H1 (cell line): ENCODE results near the gene MBOAT2. TPM values are rescaled to one million over a fixed set of nuclear protein-coding genes. Genes with fewer than 3 reads are reported as not detected.

Experiments
- CTCF ChIA-PET: fragments of 300-600 bp; sonication (Branson Sonifier 250); formaldehyde crosslinking; loops from one replicate; lab custom pipeline; 2021; ENCODE audit not compliant: partially characterized antibody; lab: Charles Lee
- POLR2A ChIA-PET: fragments of 300-600 bp; sonication (Branson Sonifier 250); formaldehyde crosslinking; loops from one replicate; lab custom pipeline; 2021; ENCODE audit warnings: inconsistent platforms; ENCODE audit not compliant: partially characterized antibody; lab: Charles Lee
- DNase-seq, 2 experiments: peaks; one replicate each; pipeline versions ENCODE4 v3.0.0 to v3.0.0-alpha.2; 2010 to 2022; ENCODE audit warnings: low spot score in 2 of 2, low read depth in 1 of 2, mixed read lengths in 1 of 2
- FAIRE-seq: peaks from 2 replicates; lab custom pipeline; 2011; peaks lifted over from hg19 to GRCh38; lab: Jason Lieb, UNC
- H2AFZ ChIP-seq: 2 replicates; pipeline ENCODE4 v1.8.1; 2012; ENCODE audit warnings: low read length, inconsistent platforms
- H2AK5ac ChIP-seq: 2 replicates; pipeline ENCODE4 v1.6.1; 2013; ENCODE audit warnings: low read depth, low read length
- H2BK120ac ChIP-seq: replicated peaks from 2 replicates; pipeline ENCODE3; 2013; ENCODE audit warnings: low read depth, low read length, inconsistent platforms
- H2BK12ac ChIP-seq: 2 replicates; pipeline ENCODE4 v1.6.1; 2013; ENCODE audit warnings: low read depth, low read length
- H2BK15ac ChIP-seq: 2 replicates; pipeline ENCODE4 v1.6.1; 2013; ENCODE audit warnings: low read length
- H2BK20ac ChIP-seq: 2 replicates; pipeline ENCODE4 v1.6.1; 2013; ENCODE audit warnings: low read length
- H2BK5ac ChIP-seq: 2 replicates; pipeline ENCODE4 v1.6.1; 2013; ENCODE audit warnings: low read depth, low read length
- H3K14ac ChIP-seq: 2 replicates; pipeline ENCODE4 v1.6.1; 2013; ENCODE audit warnings: inconsistent platforms; ENCODE audit not compliant: insufficient read length
- H3K18ac ChIP-seq: 2 replicates; pipeline ENCODE4 v1.6.1; 2013; ENCODE audit warnings: low read length; ENCODE audit errors: extremely low read depth
- H3K23ac ChIP-seq: 2 replicates; pipeline ENCODE4 v1.6.1; 2013; ENCODE audit warnings: inconsistent platforms; ENCODE audit not compliant: insufficient read length
- H3K23me2 ChIP-seq: 2 replicates; pipeline ENCODE4 v1.6.1; 2013; ENCODE audit warnings: low read depth, low read length
- H3K27ac ChIP-seq: 2 replicates; pipeline ENCODE4 v1.6.1; 2011; ENCODE audit warnings: low read depth, low read length, inconsistent platforms
- H3K27me3 ChIP-seq, 4 experiments: replicated peaks in 1 of 4; 1 replicate in 1 of 4; 2 replicates in 3 of 4; pipeline versions ENCODE4 v1.6.1 to v1.8.1; 2011 to 2013; ENCODE audit warnings: low read length in 3 of 4, mild to moderate bottlenecking in 3 of 4, inconsistent platforms in 2 of 4, mixed read lengths in 2 of 4, moderate library complexity in 1 of 4; ENCODE audit not compliant: control insufficient read depth in 3 of 4, insufficient read depth in 3 of 4; ENCODE audit errors: extremely low read depth in 1 of 4
- H3K36me3 ChIP-seq, 4 experiments: 2 replicates each; pipeline versions ENCODE4 v1.6.1 to v1.8.1; 2011 to 2013; ENCODE audit warnings: mild to moderate bottlenecking in 4 of 4, low read length in 3 of 4, moderate library complexity in 2 of 4, control low read depth in 1 of 4, inconsistent platforms in 1 of 4; ENCODE audit not compliant: insufficient read depth in 4 of 4, control insufficient read depth in 2 of 4
- H3K4ac ChIP-seq: replicated peaks from 2 replicates; pipeline ENCODE3; 2013; ENCODE audit warnings: low read length, low read depth, mixed read lengths, inconsistent platforms; ENCODE audit not compliant: insufficient read length
- H3K4me1 ChIP-seq, 4 experiments: replicated peaks in 1 of 4; 1 replicate in 1 of 4; 2 replicates in 3 of 4; pipeline versions ENCODE4 v1.6.1 to v1.8.1; 2011 to 2013; ENCODE audit warnings: low read length in 3 of 4, inconsistent platforms in 2 of 4, mixed read lengths in 1 of 4; ENCODE audit not compliant: insufficient read depth in 4 of 4, control insufficient read depth in 3 of 4
- H3K4me2 ChIP-seq, 2 experiments: 2 replicates each; pipeline versions ENCODE4 v1.6.1 to v1.8.1; 2011 to 2013; ENCODE audit warnings: low read depth in 2 of 2, low read length in 2 of 2, control low read depth in 1 of 2, inconsistent platforms in 1 of 2, mild to moderate bottlenecking in 1 of 2; ENCODE audit not compliant: insufficient read depth in 1 of 2
- H3K4me3 ChIP-seq, 4 experiments: fragments of 200-600, 300-600 bp in 1 of 4; sonication (generic), shearing (Covaris generic), sonication (Bioruptor Twin) in 1 of 4; 2 replicates each; pipeline versions ENCODE4 v1.5.1 to v1.8.1; 2011 to 2016; ENCODE audit warnings: low read length in 4 of 4, low read depth in 3 of 4, control low read depth in 2 of 4, inconsistent platforms in 2 of 4, mild to moderate bottlenecking in 2 of 4, mixed read lengths in 1 of 4, moderate library complexity in 1 of 4; ENCODE audit not compliant: insufficient read depth in 2 of 4; ENCODE audit errors: extremely low read depth in 1 of 4
- H3K56ac ChIP-seq: replicated peaks from 2 replicates; pipeline ENCODE3; 2013; ENCODE audit warnings: low read depth, mild to moderate bottlenecking, mixed read lengths, low read length, inconsistent platforms; ENCODE audit not compliant: insufficient read length
- H3K79me1 ChIP-seq: 2 replicates; pipeline ENCODE4 v1.6.1; 2013; ENCODE audit warnings: low read depth, low read length, control low read depth
- H3K79me2 ChIP-seq, 2 experiments: 2 replicates each; pipeline versions ENCODE4 v1.6.1 to v1.8.1; 2012 to 2013; ENCODE audit warnings: low read length in 2 of 2, mild to moderate bottlenecking in 2 of 2, inconsistent platforms in 1 of 2; ENCODE audit not compliant: insufficient read depth in 2 of 2, control insufficient read depth in 1 of 2
- H3K9ac ChIP-seq, 4 experiments: replicated peaks in 1 of 4; 1 replicate in 1 of 4; 2 replicates in 3 of 4; pipeline versions ENCODE4 v1.6.1 to v1.8.1; 2011 to 2013; ENCODE audit warnings: low read depth in 3 of 4, low read length in 3 of 4, control low read depth in 2 of 4, mild to moderate bottlenecking in 2 of 4, moderate library complexity in 2 of 4, inconsistent platforms in 1 of 4; ENCODE audit errors: extremely low read depth in 1 of 4
- H3K9me3 ChIP-seq, 2 experiments: 2 replicates each; pipeline versions ENCODE4 v1.6.1 to v1.8.1; 2012 to 2013; ENCODE audit warnings: mild to moderate bottlenecking in 2 of 2, moderate library complexity in 2 of 2, control low read depth in 1 of 2, inconsistent platforms in 1 of 2, low read depth in 1 of 2, low read length in 1 of 2, mixed read lengths in 1 of 2; ENCODE audit not compliant: insufficient read depth in 2 of 2
- H4K20me1 ChIP-seq, 2 experiments: replicated peaks in 1 of 2; 2 replicates each; pipeline versions ENCODE3 to v1.8.1; 2011 to 2013; ENCODE audit warnings: inconsistent platforms in 2 of 2, low read length in 2 of 2, mild to moderate bottlenecking in 1 of 2; ENCODE audit not compliant: insufficient read depth in 2 of 2, control insufficient read depth in 1 of 2
- H4K5ac ChIP-seq: 2 replicates; pipeline ENCODE4 v1.6.1; 2013; ENCODE audit warnings: low read length, low read depth, mixed read lengths, inconsistent platforms; ENCODE audit not compliant: insufficient read length
- H4K8ac ChIP-seq: 2 replicates; pipeline ENCODE4 v1.8.0; 2013; ENCODE audit warnings: mild to moderate bottlenecking, moderate library complexity, low read length, inconsistent platforms; ENCODE audit not compliant: insufficient read depth; ENCODE audit errors: extremely low read depth
- H4K91ac ChIP-seq: replicated peaks from 2 replicates; pipeline ENCODE3; 2013; ENCODE audit warnings: low read length, mixed read lengths, inconsistent platforms; ENCODE audit not compliant: insufficient read length
- BCL11A ChIP-seq, 2 experiments: IDR thresholded peaks; one replicate each; pipeline ENCODE4 v1.6.1; 2011; ENCODE audit warnings: low read depth in 2 of 2, low read length in 2 of 2, mild to moderate bottlenecking in 2 of 2
- CHD1 ChIP-seq: IDR thresholded peaks from 2 replicates; pipeline ENCODE4 v1.6.1; 2012; ENCODE audit warnings: low read depth, low read length, improper control_type of control experiment
- FOSL1 ChIP-seq: IDR thresholded peaks from 2 replicates; pipeline ENCODE4 v1.6.1; 2011; ENCODE audit warnings: mild to moderate bottlenecking, low read depth, low read length, moderate library complexity; ENCODE audit not compliant: insufficient read depth
- GTF2F1 ChIP-seq: IDR thresholded peaks from 2 replicates; pipeline ENCODE4 v1.6.1; 2012; ENCODE audit warnings: low read depth, low read length, improper control_type of control experiment, borderline replicate concordance
- KDM4A ChIP-seq: IDR thresholded peaks from one replicate; pipeline ENCODE4 v1.7.1; 2012; ENCODE audit warnings: low read depth, mild to moderate bottlenecking, moderate library complexity, low read length, inconsistent platforms; ENCODE audit not compliant: severe bottlenecking
- SP2 ChIP-seq: IDR thresholded peaks from 2 replicates; pipeline ENCODE4 v1.6.1; 2012; ENCODE audit warnings: mild to moderate bottlenecking, low read length, inconsistent platforms
- WGBS, 2 experiments: shearing (Covaris generic) in 1 of 2; methylation state at CpG; one replicate each; pipeline versions ENCODE4 v1.1.6 to v1.1.7; 2013 to 2015; ENCODE audit warnings: low lambda C conversion rate in 2 of 2, mixed read lengths in 2 of 2, inconsistent platforms in 1 of 2, low coverage in 1 of 2, missing lambda C conversion rate in 1 of 2; ENCODE audit not compliant: insufficient replicate concordance in 2 of 2, insufficient coverage in 1 of 2, insufficient read length in 1 of 2; ENCODE audit errors: extremely low coverage in 1 of 2, missing lambda C conversion rate in 1 of 2; 5-methylcytosine and 5-hydroxymethylcytosine counted together
- polyA plus RNA-seq, 7 experiments: library from polyadenylated mRNA; depleted of rRNA in 3 of 7; stranded (reverse) in 5 of 7; unstranded in 2 of 7; fragments of >200 nt in 5 of 7; fragments of 200-250 nt in 2 of 7; gene quantifications; 1 replicate in 5 of 7; 2 replicates in 1 of 7; 4 replicates in 1 of 7; pipeline versions ENCODE4 v1.2.1 to v1.2.3, GENCODE V29; 2011 to 2013; ENCODE audit warnings: missing spikeins in 2 of 7, mixed read lengths in 2 of 7
- total RNA-seq: library from RNA; stranded (reverse); fragmentation: NEBNext Ultra II Directional; extraction: Animal tissue kit (Norgen Biotek cat#: 25700); gene quantifications from 2 replicates; pipeline ENCODE4 v1.2.1, GENCODE V29; 2021

The MBOAT2 gene
- total and polyA plus RNA-seq, 2 of the 8 experiments (the other 6 are each of a cell fraction or from before 2014, with no cell fraction given), result 11.2 to 23.4 TPM

- no peaks in the 10 kb centered on the region for H3K79me2 ChIP-seq
- POLR2A ChIA-PET, result interaction anchor here (1.1 kb wide), 1 partner anchor 12 kb away, joined by 3 read pairs; no protein-coding TSS in a partner anchor
Observed at GRCh38 chr2:8850845-8851487, 152.5 kb downstream of the MBOAT2 start.

More at GRCh38 chr2:8850845-8851487, 152.5 kb downstream of the MBOAT2 start:
- Histone ChIP-seq H3K27me3 (no peaks in the 10 kb centered on the region), H3K9ac (no peak overlapping the region), H2AFZ (no peak overlapping the region), H2BK15ac (no peak overlapping the region), H3K27ac (no peak overlapping the region), H3K56ac (no peak overlapping the region), H3K9me3 (no peaks in the 10 kb centered on the region), H2BK20ac (no peak overlapping the region), H3K18ac (no peak overlapping the region), H3K4me2 (no peak overlapping the region), H3K23me2 (no peaks in the 10 kb centered on the region), H2AK5ac (no peak overlapping the region), H2BK12ac (no peak overlapping the region), H3K23ac (no peak overlapping the region), H4K91ac (no peak overlapping the region), H3K79me1 (no peaks in the 10 kb centered on the region), H4K8ac (no peak overlapping the region), H3K4me1 (peaks cover 0 to 4% (median under 1%) of the 10 kb centered on the region in 4 experiments; a peak in 2 of 7 replicates), H3K36me3 (no peaks in the 10 kb centered on the region), H2BK5ac (no peak overlapping the region), H3K14ac (no peak overlapping the region), H3K4ac (no peak overlapping the region), H2BK120ac (no peak overlapping the region), H4K20me1 (no peaks in the 10 kb centered on the region), H3K4me3 (no peak overlapping the region), H4K5ac (no peak overlapping the region)
- CTCF ChIA-PET, result interaction anchor here (0.6 to 1.5 kb wide), 4 partner anchors 9 to 292 kb away, joined by 3 to 6 read pairs (median 4); no protein-coding TSS in a partner anchor
- FAIRE-seq (no peak), DNase-seq (no peak)
- TF ChIP-seq CHD1 (no peak), FOSL1 (no peak), BCL11A (IDR thresholded peaks at IDR 0.05; ENCODE audit: low read depth in 2 of 2, low read length in 2 of 2) (no peak), SP2 (no peak), GTF2F1 (no peak), KDM4A (no peak)
- 86% methylated on average over 8 of the region's 8 CpGs; no CpG with 5 or more reads in 1 of the 2 experiments for WGBS, 2 experiments
